HepG2 (cell line): Measurements from ENCODE around the gene PEAK3. TPM values are rescaled to one million over a fixed set of nuclear protein-coding genes. Genes with fewer than 3 reads are reported as not detected.

Experiments used
- ATAC-seq: fragments of 200-7000 bp; cut with Tn5 transposase; 3 replicates; pipeline ENCODE4 v1.9.1; 2020; ENCODE audit warnings: mild to moderate bottlenecking, moderate library complexity
- BruUV-seq: library from RNA; stranded (reverse); fragments of 400-500 nt; replicated peaks from 2 replicates; lab custom pipeline; 2021; lab: Mats Ljungman, UMichigan
- CTCF ChIA-PET: fragments of 300-600 bp; formaldehyde crosslinking; extraction: SDS; loops from one replicate; lab custom pipeline; 2021; ENCODE audit warnings: low total read pairs, inconsistent platforms, low intra/inter-chr PET ratio; lab: Yijun Ruan, JAX
- POLR2A ChIA-PET: fragments of 350-600 bp; sonication (Branson Sonifier 250); formaldehyde crosslinking; loops from one replicate; lab custom pipeline; 2020; ENCODE audit warnings: antibody characterized with exemption, inconsistent platforms; lab: Yijun Ruan, JAX
- DNase-seq: peaks from one replicate; pipeline ENCODE4 v3.0.0-alpha.2; 2015; ENCODE audit warnings: low spot score
- FAIRE-seq: peaks from 3 replicates; lab custom pipeline; 2011; peaks lifted over from hg19 to GRCh38; lab: Jason Lieb, UNC
- H2AFZ ChIP-seq: one replicate; pipeline ENCODE4 v1.6.1; 2011; ENCODE audit warnings: low read length, inconsistent platforms
- H3K27ac ChIP-seq: fragments of 300-600 bp; 3 replicates; pipeline ENCODE4 v1.8.0; 2011; ENCODE audit warnings: mixed run types, mild to moderate bottlenecking, mixed read lengths, low read length, inconsistent platforms; ENCODE audit not compliant: insufficient read depth; ENCODE audit errors: extremely low read length
- H3K27me3 ChIP-seq, 2 experiments: fragments of 200-600 bp in 1 of 2; 2 replicates in 1 of 2; 3 replicates in 1 of 2; pipeline versions ENCODE4 v1.6.0 to v1.8.0; 2011; ENCODE audit warnings: low read length in 2 of 2, mild to moderate bottlenecking in 2 of 2, moderate library complexity in 2 of 2, inconsistent platforms in 1 of 2; ENCODE audit not compliant: insufficient read depth in 2 of 2, control insufficient read depth in 1 of 2
- H3K36me3 ChIP-seq, 2 experiments: fragments of 200-600 bp in 1 of 2; replicated peaks in 1 of 2; 2 replicates in 1 of 2; 3 replicates in 1 of 2; pipeline versions ENCODE4 v1.5.1 to v1.8.0; 2011; ENCODE audit warnings: low read length in 2 of 2, inconsistent platforms in 1 of 2; ENCODE audit not compliant: insufficient read depth in 2 of 2, control insufficient read depth in 1 of 2
- H3K4me1 ChIP-seq: 2 replicates; pipeline ENCODE4 v1.5.1; 2012; ENCODE audit warnings: low read length, inconsistent platforms; ENCODE audit not compliant: insufficient read depth
- H3K4me2 ChIP-seq: 2 replicates; pipeline ENCODE4 v1.6.0; 2011; ENCODE audit warnings: low read depth, low read length, inconsistent platforms
- H3K4me3 ChIP-seq, 3 experiments: fragments of 200-600 bp in 1 of 3; sonication (generic), shearing (Covaris generic) in 1 of 3; replicated peaks in 1 of 3; 2 replicates each; pipeline ENCODE4 v1.5.1; 2011 to 2016; ENCODE audit warnings: low read length in 3 of 3, inconsistent platforms in 2 of 3, low read depth in 2 of 3, mild to moderate bottlenecking in 2 of 3, control low read depth in 1 of 3, mixed read lengths in 1 of 3; ENCODE audit not compliant: insufficient read depth in 1 of 3
- H3K79me2 ChIP-seq: one replicate; pipeline ENCODE4 v1.6.1; 2011; ENCODE audit warnings: low read length, inconsistent platforms; ENCODE audit not compliant: insufficient read depth
- H3K9ac ChIP-seq: 2 replicates; pipeline ENCODE4 v1.6.0; 2011; ENCODE audit warnings: mild to moderate bottlenecking, low read depth, low read length, inconsistent platforms; ENCODE audit not compliant: insufficient read depth
- H3K9me3 ChIP-seq: 2 replicates; pipeline ENCODE4 v1.5.1; 2012; ENCODE audit warnings: mild to moderate bottlenecking, low read length
- H4K20me1 ChIP-seq: 2 replicates; pipeline ENCODE4 v1.6.0; 2011; ENCODE audit warnings: inconsistent platforms, mild to moderate bottlenecking, low read length, moderate library complexity; ENCODE audit not compliant: insufficient read depth
- RFXAP ChIP-seq: sonication (generic); formaldehyde crosslinking; IDR thresholded peaks from 2 replicates; pipeline ENCODE4 v1.4.0; 2020; ENCODE audit warnings: missing genetic modification reagents, borderline replicate concordance
- SMARCC2 ChIP-seq: fragments of 450-650 bp; IDR thresholded peaks from 2 replicates; pipeline ENCODE4 v1.6.1; 2017; ENCODE audit warnings: antibody characterized with exemption, mild to moderate bottlenecking
- ZC3H4 ChIP-seq: sonication (generic); formaldehyde crosslinking; IDR thresholded peaks from 2 replicates; pipeline ENCODE4 v1.4.0; 2020; ENCODE audit warnings: missing genetic modification reagents, borderline replicate concordance
- ZNF10 ChIP-seq: sonication (generic); formaldehyde crosslinking; IDR thresholded peaks from 2 replicates; pipeline ENCODE4 v1.4.0; 2020; ENCODE audit warnings: mild to moderate bottlenecking, low read depth, missing genetic modification reagents, borderline replicate concordance
- ZNF451 ChIP-seq: sonication (generic); formaldehyde crosslinking; IDR thresholded peaks from 2 replicates; pipeline ENCODE4 v1.5.0; 2020; ENCODE audit warnings: mild to moderate bottlenecking, missing genetic modification reagents
- ZNF510 ChIP-seq: sonication (generic); formaldehyde crosslinking; IDR thresholded peaks from 2 replicates; pipeline ENCODE4 v1.4.0; 2020; ENCODE audit warnings: low read depth, mild to moderate bottlenecking, missing genetic modification reagents
- ZNF564 ChIP-seq: sonication (generic); formaldehyde crosslinking; IDR thresholded peaks from 2 replicates; pipeline ENCODE4 v1.8.1; 2023; ENCODE audit warnings: mild to moderate bottlenecking, missing genetic modification reagents
- ZNF816 ChIP-seq: sonication (generic); formaldehyde crosslinking; IDR thresholded peaks from 2 replicates; pipeline ENCODE4 v1.8.0; 2022; ENCODE audit warnings: missing genetic modification reagents, mild to moderate bottlenecking, borderline replicate concordance
- WGBS: methylation state at CpG from one replicate; pipeline ENCODE4 v1.1.6; 2017; ENCODE audit warnings: low lambda C conversion rate; 5-methylcytosine and 5-hydroxymethylcytosine counted together
- in situ Hi-C: cut with HindIII; loops from 2 replicates; pipeline ENCODE4 v1.10.0; 2017; ENCODE audit warnings: low pct_unique_long_range_greater_than_20kb; ENCODE audit not compliant: extremely low pct_ligation_motif_present
- intact Hi-C: fragments of 100-400 bp; cut with micrococcal nuclease; formaldehyde crosslinking; loops from one replicate; pipeline ENCODE4 v1.10.0; 2022; ENCODE audit not compliant: unreplicated experiment
- polyA plus RNA-seq, 8 experiments: library from polyadenylated mRNA; depleted of rRNA in 3 of 8; stranded (reverse) in 7 of 8; unstranded in 1 of 8; fragments of >200 nt; fragmentation: Illumina TruSeq in 4 of 8; extraction: Trizol in 4 of 8; gene quantifications; 2 replicates each; pipeline versions ENCODE4 v1.2.1 to v1.2.3, GENCODE V29; 2011 to 2016; ENCODE audit warnings: low read depth in 4 of 8, missing spikeins in 1 of 8, mixed read lengths in 1 of 8; ENCODE audit not compliant: insufficient read depth in 1 of 8
- total RNA-seq, 5 experiments: library from RNA; depleted of rRNA; stranded (reverse); fragments of >200 nt; fragmentation: Illumina TruSeq; extraction: Trizol; gene quantifications; 2 replicates each; pipeline ENCODE4 v1.2.3, GENCODE V29; 2016; ENCODE audit warnings: low read depth in 1 of 5
- TF ChIP-seq, protein P1 (sequence below): sonication (generic); formaldehyde crosslinking; IDR thresholded peaks from 2 replicates; pipeline ENCODE4; 2020; ENCODE audit warnings: missing genetic modification reagents, mild to moderate bottlenecking, borderline replicate concordance
- TF ChIP-seq, protein P2 (sequence below): sonication (generic); formaldehyde crosslinking; IDR thresholded peaks from 2 replicates; pipeline ENCODE4 v1.4.0; 2020; ENCODE audit warnings: mild to moderate bottlenecking, low read depth, missing genetic modification reagents
- TF ChIP-seq, protein P3 (sequence below): sonication (generic); formaldehyde crosslinking; IDR thresholded peaks from 2 replicates; pipeline ENCODE4 v1.4.0; 2020; ENCODE audit warnings: mild to moderate bottlenecking, missing genetic modification reagents
- TF ChIP-seq, protein P4 (sequence below): sonication (generic); formaldehyde crosslinking; IDR thresholded peaks from 2 replicates; pipeline ENCODE4 v1.8.0; 2022; ENCODE audit warnings: missing genetic modification reagents, low read depth, mild to moderate bottlenecking, borderline replicate concordance
- TF ChIP-seq, protein P5 (sequence below): sonication (generic); formaldehyde crosslinking; IDR thresholded peaks from 2 replicates; pipeline ENCODE4 v1.8.1; 2023; ENCODE audit warnings: missing genetic modification reagents, mild to moderate bottlenecking, borderline replicate concordance
- TF ChIP-seq, protein P6 (sequence below): sonication (generic); formaldehyde crosslinking; conservative IDR thresholded peaks from 2 replicates; pipeline ENCODE4 v1.8.0; 2022; ENCODE audit warnings: missing genetic modification reagents

The PEAK3 gene
- total and polyA plus RNA-seq, 2 of the 13 experiments (the other 11 are each of a cell fraction or from before 2014, with no cell fraction given), result not detected

DNA sequence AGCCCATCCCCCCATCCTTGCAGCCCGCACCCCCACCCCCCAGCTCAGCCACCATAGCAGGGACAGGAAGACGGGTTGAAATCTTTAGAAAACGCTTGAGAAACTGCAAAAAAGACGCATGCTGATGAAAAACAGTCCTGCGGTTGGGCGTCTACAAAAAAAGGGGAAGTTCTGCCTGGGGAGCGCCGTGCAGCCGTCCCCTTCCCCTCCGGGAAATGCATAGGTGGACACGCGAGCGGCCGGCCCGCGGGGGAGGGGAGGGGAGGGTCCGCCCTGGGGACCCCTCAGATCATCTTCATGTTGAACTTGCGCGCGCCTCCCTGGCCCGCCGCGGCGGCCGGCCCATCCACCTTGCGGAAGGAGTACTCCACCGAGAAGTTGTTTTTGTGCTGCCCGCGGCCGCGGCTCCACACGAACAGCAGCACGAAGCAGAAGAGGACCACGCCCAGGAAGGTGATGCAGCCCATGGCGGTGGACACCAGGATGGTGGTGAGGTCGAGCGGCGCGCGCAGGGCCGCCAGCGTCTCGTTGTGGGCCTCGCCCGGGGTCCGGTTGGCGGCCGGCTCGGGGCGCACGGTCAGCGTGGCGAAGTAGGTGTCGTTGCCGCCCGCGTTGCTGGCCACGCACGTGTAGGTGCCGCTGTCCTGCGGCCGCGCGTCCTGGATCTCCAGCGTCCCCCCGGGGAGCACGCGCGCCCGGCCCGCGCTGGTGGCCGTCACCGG, 7.9 kb upstream of the PEAK3 start:
- Histone ChIP-seq H4K20me1 (no peaks in the 10 kb centered on the region; the same call in 1 of the 2 replicates), H3K27ac (no peak overlapping the region), H3K79me2 (no peaks in the 10 kb centered on the region)
- 22% methylated on average over 10 of the region's 74 CpGs for WGBS
- POLR2A ChIA-PET, result no interaction called here
- ATAC-seq, result no peak
- intact Hi-C loops, result no loop called here
- TF ChIP-seq, protein P1, sequence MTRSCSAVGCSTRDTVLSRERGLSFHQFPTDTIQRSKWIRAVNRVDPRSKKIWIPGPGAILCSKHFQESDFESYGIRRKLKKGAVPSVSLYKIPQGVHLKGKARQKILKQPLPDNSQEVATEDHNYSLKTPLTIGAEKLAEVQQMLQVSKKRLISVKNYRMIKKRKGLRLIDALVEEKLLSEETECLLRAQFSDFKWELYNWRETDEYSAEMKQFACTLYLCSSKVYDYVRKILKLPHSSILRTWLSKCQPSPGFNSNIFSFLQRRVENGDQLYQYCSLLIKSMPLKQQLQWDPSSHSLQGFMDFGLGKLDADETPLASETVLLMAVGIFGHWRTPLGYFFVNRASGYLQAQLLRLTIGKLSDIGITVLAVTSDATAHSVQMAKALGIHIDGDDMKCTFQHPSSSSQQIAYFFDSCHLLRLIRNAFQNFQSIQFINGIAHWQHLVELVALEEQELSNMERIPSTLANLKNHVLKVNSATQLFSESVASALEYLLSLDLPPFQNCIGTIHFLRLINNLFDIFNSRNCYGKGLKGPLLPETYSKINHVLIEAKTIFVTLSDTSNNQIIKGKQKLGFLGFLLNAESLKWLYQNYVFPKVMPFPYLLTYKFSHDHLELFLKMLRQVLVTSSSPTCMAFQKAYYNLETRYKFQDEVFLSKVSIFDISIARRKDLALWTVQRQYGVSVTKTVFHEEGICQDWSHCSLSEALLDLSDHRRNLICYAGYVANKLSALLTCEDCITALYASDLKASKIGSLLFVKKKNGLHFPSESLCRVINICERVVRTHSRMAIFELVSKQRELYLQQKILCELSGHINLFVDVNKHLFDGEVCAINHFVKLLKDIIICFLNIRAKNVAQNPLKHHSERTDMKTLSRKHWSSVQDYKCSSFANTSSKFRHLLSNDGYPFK (CRISPR knock-in tag), result no peak
- TF ChIP-seq SMARCC2 (no peak), RFXAP (CRISPR knock-in tag) (no peak), ZNF10 (CRISPR knock-in tag) (no peak), ZNF510 (no peak), ZNF564 (CRISPR knock-in tag) (no peak), ZNF451 (no peak), ZNF816 (no peak), ZC3H4 (CRISPR knock-in tag) (no peak)
- TF ChIP-seq, protein P2, sequence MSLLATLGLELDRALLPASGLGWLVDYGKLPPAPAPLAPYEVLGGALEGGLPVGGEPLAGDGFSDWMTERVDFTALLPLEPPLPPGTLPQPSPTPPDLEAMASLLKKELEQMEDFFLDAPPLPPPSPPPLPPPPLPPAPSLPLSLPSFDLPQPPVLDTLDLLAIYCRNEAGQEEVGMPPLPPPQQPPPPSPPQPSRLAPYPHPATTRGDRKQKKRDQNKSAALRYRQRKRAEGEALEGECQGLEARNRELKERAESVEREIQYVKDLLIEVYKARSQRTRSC, result no peak
- TF ChIP-seq, protein P3, sequence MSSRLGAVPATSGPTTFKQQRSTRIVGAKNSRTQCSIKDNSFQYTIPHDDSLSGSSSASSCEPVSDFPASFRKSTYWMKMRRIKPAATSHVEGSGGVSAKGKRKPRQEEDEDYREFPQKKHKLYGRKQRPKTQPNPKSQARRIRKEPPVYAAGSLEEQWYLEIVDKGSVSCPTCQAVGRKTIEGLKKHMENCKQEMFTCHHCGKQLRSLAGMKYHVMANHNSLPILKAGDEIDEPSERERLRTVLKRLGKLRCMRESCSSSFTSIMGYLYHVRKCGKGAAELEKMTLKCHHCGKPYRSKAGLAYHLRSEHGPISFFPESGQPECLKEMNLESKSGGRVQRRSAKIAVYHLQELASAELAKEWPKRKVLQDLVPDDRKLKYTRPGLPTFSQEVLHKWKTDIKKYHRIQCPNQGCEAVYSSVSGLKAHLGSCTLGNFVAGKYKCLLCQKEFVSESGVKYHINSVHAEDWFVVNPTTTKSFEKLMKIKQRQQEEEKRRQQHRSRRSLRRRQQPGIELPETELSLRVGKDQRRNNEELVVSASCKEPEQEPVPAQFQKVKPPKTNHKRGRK (CRISPR knock-in tag), result no peak
- TF ChIP-seq, protein P4, sequence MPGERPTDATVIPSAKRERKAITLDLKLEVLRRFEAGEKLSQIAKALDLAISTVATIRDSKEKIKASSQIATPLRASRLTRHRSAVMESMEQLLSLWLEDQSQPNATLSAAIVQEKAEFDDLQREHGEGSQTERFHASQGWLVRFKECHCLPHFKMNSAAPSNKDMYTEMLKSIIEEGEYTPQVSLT (CRISPR knock-in tag), result no peak
- TF ChIP-seq, protein P5, sequence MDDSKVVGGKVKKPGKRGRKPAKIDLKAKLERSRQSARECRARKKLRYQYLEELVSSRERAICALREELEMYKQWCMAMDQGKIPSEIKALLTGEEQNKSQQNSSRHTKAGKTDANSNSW (CRISPR knock-in tag), result no peak
- TF ChIP-seq, protein P6, sequence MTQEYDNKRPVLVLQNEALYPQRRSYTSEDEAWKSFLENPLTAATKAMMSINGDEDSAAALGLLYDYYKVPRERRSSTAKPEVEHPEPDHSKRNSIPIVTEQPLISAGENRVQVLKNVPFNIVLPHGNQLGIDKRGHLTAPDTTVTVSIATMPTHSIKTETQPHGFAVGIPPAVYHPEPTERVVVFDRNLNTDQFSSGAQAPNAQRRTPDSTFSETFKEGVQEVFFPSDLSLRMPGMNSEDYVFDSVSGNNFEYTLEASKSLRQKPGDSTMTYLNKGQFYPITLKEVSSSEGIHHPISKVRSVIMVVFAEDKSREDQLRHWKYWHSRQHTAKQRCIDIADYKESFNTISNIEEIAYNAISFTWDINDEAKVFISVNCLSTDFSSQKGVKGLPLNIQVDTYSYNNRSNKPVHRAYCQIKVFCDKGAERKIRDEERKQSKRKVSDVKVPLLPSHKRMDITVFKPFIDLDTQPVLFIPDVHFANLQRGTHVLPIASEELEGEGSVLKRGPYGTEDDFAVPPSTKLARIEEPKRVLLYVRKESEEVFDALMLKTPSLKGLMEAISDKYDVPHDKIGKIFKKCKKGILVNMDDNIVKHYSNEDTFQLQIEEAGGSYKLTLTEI, result no peak
- TF ChIP-seq, all 625 proteins: peak for 0
- Histone ChIP-seq H3K27me3 (peaks cover 32 to 91% of the 10 kb centered on the region in 2 experiments), H3K4me1 (peaks cover 46% of the 10 kb centered on the region), H2AFZ (no peak overlapping the region), H3K36me3 (no peaks in the 10 kb centered on the region), H3K9ac (no peak overlapping the region), H3K4me3 (no peak overlapping the region; a peak in 1 of 6 replicates), H3K9me3 (no peaks in the 10 kb centered on the region), H3K4me2 (no peak overlapping the region)
- in situ Hi-C loops, result no loop called here
- FAIRE-seq, result no peak
- CTCF ChIA-PET, result no interaction called here
- no TSS peak for BruUV-seq
- no peak for DNase-seq
